ENCODE measurements around the gene OR6K2.

The OR6K2 gene

GRCh38 chr1:158654571-158654970 is 45.9 kb downstream of the OR6K2 start:
- peaks cover 10 to 22% (median 16%) of the 10 kb centered on the region in 4 experiments for H3K4me1 ChIP-seq (ENCODE audit: control extremely low read depth in 1 of 4, control insufficient read depth in 4 of 4, insufficient read depth in 4 of 4, low read length in 3 of 4)
- DNase-seq: peak; percentile 67 to 91 (median 83)
- WGBS (ENCODE audit: insufficient coverage): 4% methylated on average over 6 of the region's 6 CpGs
- CTCF ChIA-PET: no interaction called here
- H3K27me3 ChIP-seq (replicated peaks in 2 of 5; ENCODE audit: control insufficient read depth in 4 of 5, insufficient read depth in 5 of 5, low read length in 4 of 5): no peaks in the 10 kb centered on the region
- POLR2A ChIA-PET: no interaction called here
- H3K27ac ChIP-seq (ENCODE audit: insufficient read depth in 1 of 2, low read depth in 1 of 2, low read length in 2 of 2, poor library complexity in 1 of 2, severe bottlenecking in 2 of 2): peak overlapping the region in 1 of 2 experiments; percentile 49
- peaks cover 0 to 2% (median 0%) of the 10 kb centered on the region in 4 experiments for H3K36me3 ChIP-seq (ENCODE audit: control insufficient read depth in 4 of 4, insufficient read depth in 4 of 4, low read length in 3 of 4)
- peak overlapping the region in 6 of 7 experiments; percentile 0 to 50 (median 26) for H3K4me3 ChIP-seq (ENCODE audit: control insufficient read depth in 1 of 7, extremely low read depth in 1 of 7, insufficient read depth in 4 of 7, low read depth in 2 of 7, low read length in 6 of 7)
- no peaks in the 10 kb centered on the region for H3K9me3 ChIP-seq (ENCODE audit: control extremely low read depth in 1 of 5, control insufficient read depth in 4 of 5, insufficient read depth in 2 of 5, low read depth in 1 of 5, low read length in 4 of 5)

GRCh38 chr1:158654086-158654485 is 46.4 kb downstream of the OR6K2 start:
- H3K4me3 ChIP-seq (ENCODE audit: control insufficient read depth in 1 of 7, extremely low read depth in 1 of 7, insufficient read depth in 4 of 7, low read depth in 2 of 7, low read length in 6 of 7): peak overlapping the region in 3 of 7 experiments; percentile 22 to 50 (median 30)
- no peaks in the 10 kb centered on the region for H3K9me3 ChIP-seq (ENCODE audit: control extremely low read depth in 1 of 5, control insufficient read depth in 4 of 5, insufficient read depth in 2 of 5, low read depth in 1 of 5, low read length in 4 of 5)
- no peaks in the 10 kb centered on the region for H3K27me3 ChIP-seq (replicated peaks in 2 of 5; ENCODE audit: control insufficient read depth in 4 of 5, insufficient read depth in 5 of 5, low read length in 4 of 5)
- ChIA-PET CTCF (no interaction called here), POLR2A (no interaction called here)
- DNase-seq: peak in 2 of 3 donors; percentile 42 to 56
- H3K27ac ChIP-seq (ENCODE audit: insufficient read depth in 1 of 2, low read depth in 1 of 2, low read length in 2 of 2, poor library complexity in 1 of 2, severe bottlenecking in 2 of 2): peak overlapping the region in 1 of 2 experiments; percentile 49
- H3K4me1 ChIP-seq (ENCODE audit: control extremely low read depth in 1 of 4, control insufficient read depth in 4 of 4, insufficient read depth in 4 of 4, low read length in 3 of 4): peaks cover 10 to 22% (median 16%) of the 10 kb centered on the region in 4 experiments
- peaks cover 0 to 2% (median 0%) of the 10 kb centered on the region in 4 experiments for H3K36me3 ChIP-seq (ENCODE audit: control insufficient read depth in 4 of 4, insufficient read depth in 4 of 4, low read length in 3 of 4)

- H3K36me3 ChIP-seq (ENCODE audit: control insufficient read depth in 4 of 4, insufficient read depth in 4 of 4, low read length in 3 of 4): peaks cover 0 to 2% (median 0%) of the 10 kb centered on the region in 4 experiments
- no peaks in the 10 kb centered on the region for H3K9me3 ChIP-seq (ENCODE audit: control extremely low read depth in 1 of 5, control insufficient read depth in 4 of 5, insufficient read depth in 2 of 5, low read depth in 1 of 5, low read length in 4 of 5)
- 94% methylated on average over 7 of the region's 7 CpGs for WGBS (ENCODE audit: insufficient coverage)
- no peak overlapping the region for H3K27ac ChIP-seq (ENCODE audit: insufficient read depth in 1 of 2, low read depth in 1 of 2, low read length in 2 of 2, poor library complexity in 1 of 2, severe bottlenecking in 2 of 2)
- H3K4me3 ChIP-seq (ENCODE audit: control insufficient read depth in 1 of 7, extremely low read depth in 1 of 7, insufficient read depth in 4 of 7, low read depth in 2 of 7, low read length in 6 of 7): no peak overlapping the region
- CTCF ChIA-PET: interaction anchor here (1.2 kb wide), 1 partner anchor 311 kb away, joined by 3 read pairs; no protein-coding TSS in a partner anchor
- DNase-seq: no peak
- POLR2A ChIA-PET: no interaction called here
- peaks cover 10 to 22% (median 16%) of the 10 kb centered on the region in 4 experiments for H3K4me1 ChIP-seq (ENCODE audit: control extremely low read depth in 1 of 4, control insufficient read depth in 4 of 4, insufficient read depth in 4 of 4, low read length in 3 of 4)
- no peaks in the 10 kb centered on the region for H3K27me3 ChIP-seq (replicated peaks in 2 of 5; ENCODE audit: control insufficient read depth in 4 of 5, insufficient read depth in 5 of 5, low read length in 4 of 5)
Observed at GRCh38 chr1:158652721-158653334, 47.6 kb downstream of the OR6K2 start.
